DND-41 (cell line): ENCODE measurements around the gene PEX14.

ENCODE experiments used
- EZH2 ChIP-seq: IDR thresholded peaks from 3 replicates; pipeline ENCODE4 v1.6.1; 2012; ENCODE audit warnings: borderline replicate concordance, low read depth, mild to moderate bottlenecking, moderate library complexity, low read length, inconsistent platforms; ENCODE audit not compliant: severe bottlenecking
- TF ChIP-seq, protein P1 (sequence below): IDR thresholded peaks from 2 replicates; pipeline ENCODE4 v1.5.1; 2012; ENCODE audit warnings: borderline replicate concordance, low read length, moderate library complexity, mild to moderate bottlenecking; ENCODE audit not compliant: poor library complexity, severe bottlenecking; ENCODE audit errors: extremely low read depth

GRCh38 chr1:10515301-10515975 lies 40.7 kb downstream of the PEX14 start:
- TF ChIP-seq, protein P1, sequence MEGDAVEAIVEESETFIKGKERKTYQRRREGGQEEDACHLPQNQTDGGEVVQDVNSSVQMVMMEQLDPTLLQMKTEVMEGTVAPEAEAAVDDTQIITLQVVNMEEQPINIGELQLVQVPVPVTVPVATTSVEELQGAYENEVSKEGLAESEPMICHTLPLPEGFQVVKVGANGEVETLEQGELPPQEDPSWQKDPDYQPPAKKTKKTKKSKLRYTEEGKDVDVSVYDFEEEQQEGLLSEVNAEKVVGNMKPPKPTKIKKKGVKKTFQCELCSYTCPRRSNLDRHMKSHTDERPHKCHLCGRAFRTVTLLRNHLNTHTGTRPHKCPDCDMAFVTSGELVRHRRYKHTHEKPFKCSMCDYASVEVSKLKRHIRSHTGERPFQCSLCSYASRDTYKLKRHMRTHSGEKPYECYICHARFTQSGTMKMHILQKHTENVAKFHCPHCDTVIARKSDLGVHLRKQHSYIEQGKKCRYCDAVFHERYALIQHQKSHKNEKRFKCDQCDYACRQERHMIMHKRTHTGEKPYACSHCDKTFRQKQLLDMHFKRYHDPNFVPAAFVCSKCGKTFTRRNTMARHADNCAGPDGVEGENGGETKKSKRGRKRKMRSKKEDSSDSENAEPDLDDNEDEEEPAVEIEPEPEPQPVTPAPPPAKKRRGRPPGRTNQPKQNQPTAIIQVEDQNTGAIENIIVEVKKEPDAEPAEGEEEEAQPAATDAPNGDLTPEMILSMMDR: no peak
- no peak for TF ChIP-seq EZH2
